ENCODE measurements around the gene DTNBP1.

DTNBP1 gene

DNA sequence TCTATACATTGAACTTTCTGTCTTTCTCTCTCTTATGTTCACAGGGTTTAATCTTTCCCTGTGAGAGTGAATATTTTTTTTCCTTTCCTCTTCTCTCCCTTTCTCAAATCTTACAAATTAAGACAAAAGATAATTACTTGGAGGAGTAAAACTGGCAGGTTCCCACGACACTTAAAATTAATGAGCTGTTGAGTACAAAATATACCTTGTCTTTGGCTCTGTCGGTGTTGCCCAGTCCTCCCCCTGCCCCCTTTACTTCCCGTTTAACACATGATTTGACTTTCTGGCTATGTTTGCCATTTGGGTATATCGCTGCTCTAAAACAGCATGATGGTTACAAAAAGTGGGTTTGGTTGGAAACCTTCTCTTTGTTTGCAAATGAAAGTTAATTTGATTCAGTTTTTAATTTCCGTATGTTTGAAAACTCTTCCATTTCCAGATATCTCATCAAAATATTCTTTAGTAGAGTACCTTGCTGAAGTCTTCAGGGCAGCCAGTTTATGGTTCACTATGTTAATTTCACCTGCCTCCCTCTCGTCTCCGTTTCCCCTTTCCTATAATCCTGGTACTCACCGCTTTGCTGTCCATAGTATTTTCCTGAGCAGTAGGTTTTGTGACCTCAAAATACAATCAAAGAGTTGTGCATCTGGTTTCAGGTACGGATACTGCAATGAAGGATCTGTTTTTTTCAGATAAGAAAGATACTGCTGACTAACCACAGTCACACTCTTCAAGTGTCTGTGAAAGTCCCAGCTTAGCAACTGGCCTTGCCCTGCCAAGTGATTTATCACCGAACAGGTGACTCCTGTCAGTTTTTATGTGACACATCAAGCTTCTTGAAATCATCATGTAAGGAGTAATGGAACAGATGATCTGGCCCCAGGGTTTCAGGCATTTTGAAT lies 181.2 kb downstream of the DTNBP1 start:
- no peak for DNase-seq (ENCODE audit: low read depth)

DNA sequence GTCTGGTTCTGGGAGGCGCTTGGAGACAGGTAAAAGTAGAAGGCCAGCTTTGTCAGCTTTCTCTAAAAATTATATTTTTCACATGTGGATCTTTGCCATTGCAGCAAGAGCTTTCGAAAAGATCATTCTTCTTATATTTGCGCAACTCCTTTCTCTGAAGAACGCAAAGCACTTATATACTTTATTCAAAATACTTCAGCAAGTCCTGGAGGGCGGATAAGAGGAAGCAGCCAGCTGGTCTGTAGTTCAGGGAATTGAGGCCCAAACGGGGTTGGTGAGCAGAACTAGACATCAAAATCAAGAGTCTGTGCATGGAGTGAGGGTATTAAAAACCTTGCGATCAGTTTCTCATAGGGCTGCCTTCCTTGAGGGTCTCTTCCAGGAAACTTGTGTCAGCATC lies 182.3 kb downstream of the DTNBP1 start:
- DNase-seq (ENCODE audit: low read depth): no peak

- DNase-seq (ENCODE audit: low read depth): no peak
These were observed 183.1 kb downstream of the DTNBP1 start for GRCh38 chr6:15479761-15480160.

GRCh38 chr6:15477746-15478145 lies 185.1 kb downstream of the DTNBP1 start:
- DNase-seq (ENCODE audit: low read depth): no peak

- no peak for DNase-seq (ENCODE audit: low read depth)
These were observed 186.0 kb downstream of the DTNBP1 start for GRCh38 chr6:15476631-15477380.

GRCh38 chr6:15475872-15476271 lies 187.0 kb downstream of the DTNBP1 start:
- no peak for DNase-seq (ENCODE audit: low read depth)

DNA sequence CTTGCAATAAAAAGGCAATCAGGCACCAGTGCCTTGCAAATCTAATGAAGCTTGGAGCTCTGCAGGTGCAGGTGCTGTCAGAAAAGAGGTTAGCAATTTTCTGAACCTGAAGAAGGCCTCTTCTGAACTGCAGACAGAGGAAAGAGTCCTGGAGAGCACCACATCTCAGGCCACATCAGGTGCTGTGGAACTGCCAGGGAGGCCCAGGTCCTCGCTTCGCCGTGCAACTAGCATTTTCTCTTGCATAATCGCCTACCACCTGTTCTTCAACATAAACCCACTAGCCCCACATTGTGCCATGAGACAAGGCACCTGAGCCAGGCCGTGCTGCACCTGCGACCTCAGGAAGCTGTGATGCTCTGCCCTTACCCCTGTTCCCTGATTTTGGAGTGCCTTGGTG lies 187.6 kb downstream of the DTNBP1 start:
- no peak for DNase-seq (ENCODE audit: low read depth)

- DNase-seq (ENCODE audit: low read depth): no peak
These were observed 188.6 kb downstream of the DTNBP1 start for GRCh38 chr6:15474196-15474595.

DNA sequence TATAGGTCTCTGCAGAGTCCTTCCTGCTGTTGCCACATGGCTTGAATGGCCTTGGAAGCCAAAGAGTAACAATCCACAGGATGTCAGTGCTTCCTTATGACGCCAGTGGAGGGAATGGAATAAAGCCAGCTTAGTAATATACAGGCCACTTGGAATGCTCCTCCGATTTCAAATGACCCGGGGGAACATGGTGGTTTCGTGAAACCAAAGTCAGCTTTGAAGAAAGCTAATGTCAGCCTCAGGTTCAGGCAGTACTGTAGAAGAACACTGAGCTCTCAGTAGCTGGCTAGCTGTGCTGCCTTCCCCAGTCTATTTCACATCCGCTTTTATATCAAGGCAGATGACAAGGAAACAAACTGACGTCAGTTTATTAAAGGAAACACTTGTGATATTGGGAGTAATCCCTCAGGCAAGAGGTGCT lies 189.1 kb downstream of the DTNBP1 start:
- DNase-seq (ENCODE audit: low read depth): no peak

DNA sequence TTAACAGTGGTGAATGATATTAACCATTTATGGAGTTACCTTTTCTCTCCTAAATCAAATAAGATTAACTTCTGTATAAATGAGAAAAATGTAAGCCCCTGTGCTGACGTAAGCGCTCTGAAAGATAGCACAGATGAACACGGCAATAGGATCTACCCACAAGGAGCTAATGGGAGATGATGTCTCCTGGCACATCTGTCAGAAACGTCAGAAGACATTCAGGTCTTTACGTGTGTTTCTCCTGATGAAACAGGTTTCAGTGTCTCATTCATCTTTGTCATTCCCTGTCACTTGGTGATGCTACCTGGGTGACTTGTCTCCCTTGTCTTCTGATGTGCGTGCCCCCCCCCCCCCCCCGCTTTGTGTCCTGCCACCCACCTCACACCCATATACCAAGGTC lies 189.7 kb downstream of the DTNBP1 start:
- DNase-seq (ENCODE audit: low read depth): no peak
